ENCODE measurements around the gene ANKRD18A.

Gene ANKRD18A

GRCh38 chr9:38642951-38643814 is 22.8 kb upstream of the ANKRD18A start:
- H3K4me3 ChIP-seq (ENCODE audit: low read depth, low read length, poor library complexity, severe bottlenecking) = no peak overlapping the region
- no peak overlapping the region for H3K27ac ChIP-seq (ENCODE audit: low read depth, low read length, poor library complexity, severe bottlenecking)
- H2AFZ ChIP-seq (ENCODE audit: low read length) = no peak overlapping the region
- H3K9me2 ChIP-seq (ENCODE audit: low read depth, low read length) = no peaks in the 10 kb centered on the region
- no peaks in the 10 kb centered on the region for H4K20me1 ChIP-seq (ENCODE audit: insufficient read depth, low read length)
- no peaks in the 10 kb centered on the region for H3K79me2 ChIP-seq (ENCODE audit: insufficient read depth, low read length)
- no peaks in the 10 kb centered on the region for H3K4me1 ChIP-seq (ENCODE audit: insufficient read depth, low read length, severe bottlenecking)
- H3K9me3 ChIP-seq (ENCODE audit: low read length) = no peaks in the 10 kb centered on the region
- no peaks in the 10 kb centered on the region for H3F3A ChIP-seq (ENCODE audit: insufficient read depth, low read length)
- H3K9ac ChIP-seq (ENCODE audit: low read length) = no peak overlapping the region
- no peaks in the 10 kb centered on the region for H3K27me3 ChIP-seq (ENCODE audit: insufficient read depth, low read length)
- H3K4me2 ChIP-seq (ENCODE audit: low read length) = no peak overlapping the region
- H3K36me3 ChIP-seq (ENCODE audit: insufficient read depth, low read length) = no peaks in the 10 kb centered on the region
- no peak for TF ChIP-seq EZH2 (IDR thresholded peaks at IDR 0.05; ENCODE audit: borderline replicate concordance, low read length)
- no peak for TF ChIP-seq CTCF (IDR thresholded peaks at IDR 0.05; ENCODE audit: low read length)

- TF ChIP-seq EZH2 (IDR thresholded peaks at IDR 0.05; ENCODE audit: borderline replicate concordance, low read length) (no peak), CTCF (IDR thresholded peaks at IDR 0.05; ENCODE audit: low read length) (peak; percentile 44)
- Histone ChIP-seq H3K9me3 (ENCODE audit: low read length) (no peaks in the 10 kb centered on the region), H3K36me3 (ENCODE audit: insufficient read depth, low read length) (no peaks in the 10 kb centered on the region), H3K4me3 (ENCODE audit: low read depth, low read length, poor library complexity, severe bottlenecking) (no peak overlapping the region), H3K4me2 (ENCODE audit: low read length) (no peak overlapping the region), H3K79me2 (ENCODE audit: insufficient read depth, low read length) (no peaks in the 10 kb centered on the region), H3K27me3 (ENCODE audit: insufficient read depth, low read length) (no peaks in the 10 kb centered on the region), H3K4me1 (ENCODE audit: insufficient read depth, low read length, severe bottlenecking) (no peaks in the 10 kb centered on the region), H3K9ac (ENCODE audit: low read length) (no peak overlapping the region), H3K27ac (ENCODE audit: low read depth, low read length, poor library complexity, severe bottlenecking) (no peak overlapping the region), H3F3A (ENCODE audit: insufficient read depth, low read length) (no peaks in the 10 kb centered on the region), H4K20me1 (ENCODE audit: insufficient read depth, low read length) (no peaks in the 10 kb centered on the region), H3K9me2 (ENCODE audit: low read depth, low read length) (no peaks in the 10 kb centered on the region), H2AFZ (ENCODE audit: low read length) (no peak overlapping the region)
Observed at GRCh38 chr9:38641985-38642864, 21.8 kb upstream of the ANKRD18A start.

GRCh38 chr9:38641142-38641541 is 20.7 kb upstream of the ANKRD18A start:
- Histone ChIP-seq H3K27me3 (ENCODE audit: insufficient read depth, low read length) (no peaks in the 10 kb centered on the region), H3K79me2 (ENCODE audit: insufficient read depth, low read length) (no peaks in the 10 kb centered on the region), H3K9ac (ENCODE audit: low read length) (no peak overlapping the region), H2AFZ (ENCODE audit: low read length) (no peak overlapping the region), H3K9me2 (ENCODE audit: low read depth, low read length) (no peaks in the 10 kb centered on the region), H3F3A (ENCODE audit: insufficient read depth, low read length) (no peaks in the 10 kb centered on the region), H3K27ac (ENCODE audit: low read depth, low read length, poor library complexity, severe bottlenecking) (no peak overlapping the region), H3K36me3 (ENCODE audit: insufficient read depth, low read length) (no peaks in the 10 kb centered on the region), H3K4me3 (ENCODE audit: low read depth, low read length, poor library complexity, severe bottlenecking) (no peak overlapping the region), H3K4me2 (ENCODE audit: low read length) (no peak overlapping the region), H4K20me1 (ENCODE audit: insufficient read depth, low read length) (no peaks in the 10 kb centered on the region), H3K4me1 (ENCODE audit: insufficient read depth, low read length, severe bottlenecking) (no peaks in the 10 kb centered on the region), H3K9me3 (ENCODE audit: low read length) (no peaks in the 10 kb centered on the region)
- TF ChIP-seq CTCF (IDR thresholded peaks at IDR 0.05; ENCODE audit: low read length) = no peak
- TF ChIP-seq EZH2 (IDR thresholded peaks at IDR 0.05; ENCODE audit: borderline replicate concordance, low read length) = no peak

Measured in OCI-LY1 (cell line).